Lung microvascular endothelial cell (primary cell): ENCODE data around the gene DTNBP1. TPM values are rescaled to one million over a fixed set of nuclear protein-coding genes. Genes with fewer than 3 reads are reported as not detected.

Source experiments
- DNase-seq, 2 donors: peaks; one replicate each; pipeline versions ENCODE4 v3.0.0 to v3.0.0-alpha.2; 2010; ENCODE audit warnings: low read depth in 2 of 2
- total RNA-seq: library from RNA; depleted of rRNA; stranded (reverse); fragments of >200 nt; gene quantifications from 2 replicates; pipeline ENCODE4 v1.2.1, GENCODE V29; 2014

The DTNBP1 gene
- total RNA-seq, 1 donor from 2014 or later = 9.5 TPM

DNA sequence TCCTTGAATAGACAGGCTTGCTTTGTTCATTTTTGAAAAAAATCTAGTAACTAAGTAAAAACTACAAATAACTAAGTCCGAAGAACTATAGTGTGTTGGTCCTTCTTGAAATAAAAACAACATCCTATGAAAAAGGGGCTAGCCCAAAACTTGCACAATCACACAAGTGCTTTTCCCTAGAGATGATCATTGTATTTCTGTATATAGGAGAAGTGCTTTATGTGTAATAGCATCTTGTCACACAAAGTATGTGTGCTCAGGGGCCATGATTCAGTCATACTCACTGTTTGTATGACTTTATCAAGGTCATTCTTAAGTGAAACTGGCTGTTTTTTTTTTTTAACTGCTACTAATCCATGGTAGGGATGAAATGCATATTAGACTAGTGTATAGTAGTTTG is 179.8 kb downstream of the DTNBP1 start:
- DNase-seq = no peak

DNA sequence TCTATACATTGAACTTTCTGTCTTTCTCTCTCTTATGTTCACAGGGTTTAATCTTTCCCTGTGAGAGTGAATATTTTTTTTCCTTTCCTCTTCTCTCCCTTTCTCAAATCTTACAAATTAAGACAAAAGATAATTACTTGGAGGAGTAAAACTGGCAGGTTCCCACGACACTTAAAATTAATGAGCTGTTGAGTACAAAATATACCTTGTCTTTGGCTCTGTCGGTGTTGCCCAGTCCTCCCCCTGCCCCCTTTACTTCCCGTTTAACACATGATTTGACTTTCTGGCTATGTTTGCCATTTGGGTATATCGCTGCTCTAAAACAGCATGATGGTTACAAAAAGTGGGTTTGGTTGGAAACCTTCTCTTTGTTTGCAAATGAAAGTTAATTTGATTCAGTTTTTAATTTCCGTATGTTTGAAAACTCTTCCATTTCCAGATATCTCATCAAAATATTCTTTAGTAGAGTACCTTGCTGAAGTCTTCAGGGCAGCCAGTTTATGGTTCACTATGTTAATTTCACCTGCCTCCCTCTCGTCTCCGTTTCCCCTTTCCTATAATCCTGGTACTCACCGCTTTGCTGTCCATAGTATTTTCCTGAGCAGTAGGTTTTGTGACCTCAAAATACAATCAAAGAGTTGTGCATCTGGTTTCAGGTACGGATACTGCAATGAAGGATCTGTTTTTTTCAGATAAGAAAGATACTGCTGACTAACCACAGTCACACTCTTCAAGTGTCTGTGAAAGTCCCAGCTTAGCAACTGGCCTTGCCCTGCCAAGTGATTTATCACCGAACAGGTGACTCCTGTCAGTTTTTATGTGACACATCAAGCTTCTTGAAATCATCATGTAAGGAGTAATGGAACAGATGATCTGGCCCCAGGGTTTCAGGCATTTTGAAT is 181.2 kb downstream of the DTNBP1 start:
- DNase-seq = no peak

DNA sequence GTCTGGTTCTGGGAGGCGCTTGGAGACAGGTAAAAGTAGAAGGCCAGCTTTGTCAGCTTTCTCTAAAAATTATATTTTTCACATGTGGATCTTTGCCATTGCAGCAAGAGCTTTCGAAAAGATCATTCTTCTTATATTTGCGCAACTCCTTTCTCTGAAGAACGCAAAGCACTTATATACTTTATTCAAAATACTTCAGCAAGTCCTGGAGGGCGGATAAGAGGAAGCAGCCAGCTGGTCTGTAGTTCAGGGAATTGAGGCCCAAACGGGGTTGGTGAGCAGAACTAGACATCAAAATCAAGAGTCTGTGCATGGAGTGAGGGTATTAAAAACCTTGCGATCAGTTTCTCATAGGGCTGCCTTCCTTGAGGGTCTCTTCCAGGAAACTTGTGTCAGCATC is 182.3 kb downstream of the DTNBP1 start:
- no peak for DNase-seq

DNA sequence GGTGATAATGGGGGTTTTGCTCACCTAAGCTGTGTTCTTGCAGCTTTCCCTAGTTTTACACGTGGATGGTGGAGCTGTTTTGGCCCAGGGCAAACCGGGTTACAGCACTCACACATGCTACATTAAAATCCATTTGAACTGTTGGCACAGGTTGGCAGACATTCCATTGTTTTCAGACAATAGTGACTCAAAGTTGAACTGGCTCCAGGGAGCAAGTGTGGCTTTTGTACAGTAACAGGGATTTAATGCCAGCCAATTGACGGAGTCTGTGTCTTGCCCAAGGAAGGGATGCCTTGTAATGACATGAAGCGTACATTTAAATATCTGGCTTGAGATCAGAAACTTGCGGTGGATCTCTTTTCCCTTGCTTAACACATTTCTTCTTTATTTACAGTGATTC is 183.1 kb downstream of the DTNBP1 start:
- DNase-seq = peak; percentile 35 to 70

DNA sequence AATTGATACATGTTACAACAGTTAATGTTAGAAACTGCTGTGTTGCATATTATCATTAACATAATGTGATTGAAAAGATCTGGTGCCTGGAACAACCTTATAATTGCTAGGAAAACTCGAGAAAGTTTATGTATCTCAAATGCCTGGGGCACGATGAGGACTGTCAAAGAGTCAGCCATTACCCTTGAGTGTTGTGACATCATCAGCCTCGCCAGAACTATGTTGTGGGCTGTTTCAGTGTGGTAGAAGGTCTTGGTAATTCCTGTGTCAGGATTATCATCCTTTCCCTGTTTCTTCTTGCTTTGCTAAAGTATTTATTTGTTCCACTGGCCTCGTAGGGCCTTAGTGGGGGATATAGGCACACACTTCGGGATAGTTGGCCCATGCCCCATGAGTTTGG is 185.1 kb downstream of the DTNBP1 start:
- no peak for DNase-seq

DNA sequence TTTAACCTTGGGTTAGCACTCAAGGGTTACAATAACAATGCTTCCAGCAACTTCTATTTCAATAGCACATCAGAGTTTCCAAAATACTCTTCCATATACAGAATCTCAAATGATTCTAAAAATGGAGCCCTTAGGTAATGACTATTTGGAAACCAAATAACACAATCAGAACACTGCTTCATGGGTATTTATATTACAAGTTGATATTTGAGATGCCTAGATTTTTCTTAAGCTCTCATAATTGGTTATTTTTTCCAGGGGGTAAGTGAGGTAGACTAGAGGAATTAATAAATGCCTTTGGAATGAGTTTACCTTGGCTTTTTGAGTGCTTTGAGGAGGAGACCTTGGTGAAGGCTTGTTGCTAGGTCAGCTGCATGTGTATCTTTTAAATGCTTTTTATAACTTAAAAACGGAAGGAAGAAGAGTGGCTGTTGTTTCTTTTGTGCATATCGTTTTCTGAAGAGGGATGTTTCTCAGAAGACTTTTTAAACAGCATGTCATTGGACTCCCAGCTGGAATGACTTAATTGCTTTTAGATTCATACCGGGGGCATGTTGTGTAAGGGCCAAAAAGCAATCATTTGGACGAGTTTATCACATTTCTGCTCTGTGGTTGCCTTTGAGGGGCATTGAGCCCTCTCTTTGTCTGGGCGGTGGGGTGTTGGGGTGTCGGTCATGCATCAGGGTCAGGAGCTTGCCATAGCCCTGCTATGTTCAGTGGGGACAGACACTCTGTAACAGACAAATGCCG is 186.0 kb downstream of the DTNBP1 start:
- peak in 1 of 2 donors; percentile 72 for DNase-seq

DNA sequence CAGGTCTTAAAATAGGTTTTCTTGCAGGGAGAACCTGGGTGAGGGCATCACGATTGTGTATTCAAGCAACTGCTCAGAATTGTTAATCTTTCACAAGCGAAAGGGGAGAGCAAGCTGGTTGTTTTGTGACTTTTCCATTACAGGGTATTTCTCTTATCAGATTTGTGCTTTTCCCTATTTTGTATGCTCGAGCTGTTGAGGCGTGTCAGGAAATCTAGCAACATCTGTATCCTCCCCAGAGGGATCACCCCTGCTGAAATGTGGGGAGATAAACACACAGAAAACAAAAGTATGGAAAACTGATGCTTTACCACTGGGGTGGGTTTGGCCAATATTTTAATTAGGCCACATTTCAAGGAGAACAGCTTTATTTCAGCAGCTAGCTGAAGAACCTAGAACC is 187.0 kb downstream of the DTNBP1 start:
- peak in 1 of 2 donors; percentile 90 for DNase-seq

DNA sequence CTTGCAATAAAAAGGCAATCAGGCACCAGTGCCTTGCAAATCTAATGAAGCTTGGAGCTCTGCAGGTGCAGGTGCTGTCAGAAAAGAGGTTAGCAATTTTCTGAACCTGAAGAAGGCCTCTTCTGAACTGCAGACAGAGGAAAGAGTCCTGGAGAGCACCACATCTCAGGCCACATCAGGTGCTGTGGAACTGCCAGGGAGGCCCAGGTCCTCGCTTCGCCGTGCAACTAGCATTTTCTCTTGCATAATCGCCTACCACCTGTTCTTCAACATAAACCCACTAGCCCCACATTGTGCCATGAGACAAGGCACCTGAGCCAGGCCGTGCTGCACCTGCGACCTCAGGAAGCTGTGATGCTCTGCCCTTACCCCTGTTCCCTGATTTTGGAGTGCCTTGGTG is 187.6 kb downstream of the DTNBP1 start:
- DNase-seq = peak in 1 of 2 donors; percentile 40

DNA sequence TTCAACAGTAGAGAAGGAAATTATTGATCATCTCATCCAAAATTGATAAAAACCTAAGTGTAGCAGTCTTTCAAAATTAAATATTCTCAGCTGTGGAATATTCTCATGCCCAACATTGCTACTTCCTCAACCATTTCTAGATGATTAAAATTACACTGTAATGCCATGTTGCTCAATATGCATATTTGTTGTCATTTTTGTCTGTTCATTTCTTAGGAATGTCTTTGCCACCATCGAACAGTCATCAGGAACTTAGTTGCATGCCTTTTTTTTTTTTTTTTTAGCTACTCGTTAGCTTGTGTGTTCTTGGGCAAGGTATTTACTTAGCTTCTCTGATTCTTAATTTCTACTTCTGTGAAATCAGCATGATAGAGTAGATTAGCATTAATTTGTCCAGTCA is 188.6 kb downstream of the DTNBP1 start:
- no peak for DNase-seq

DNA sequence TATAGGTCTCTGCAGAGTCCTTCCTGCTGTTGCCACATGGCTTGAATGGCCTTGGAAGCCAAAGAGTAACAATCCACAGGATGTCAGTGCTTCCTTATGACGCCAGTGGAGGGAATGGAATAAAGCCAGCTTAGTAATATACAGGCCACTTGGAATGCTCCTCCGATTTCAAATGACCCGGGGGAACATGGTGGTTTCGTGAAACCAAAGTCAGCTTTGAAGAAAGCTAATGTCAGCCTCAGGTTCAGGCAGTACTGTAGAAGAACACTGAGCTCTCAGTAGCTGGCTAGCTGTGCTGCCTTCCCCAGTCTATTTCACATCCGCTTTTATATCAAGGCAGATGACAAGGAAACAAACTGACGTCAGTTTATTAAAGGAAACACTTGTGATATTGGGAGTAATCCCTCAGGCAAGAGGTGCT is 189.1 kb downstream of the DTNBP1 start:
- DNase-seq = peak; percentile 23 to 72

GRCh38 chr6:15473174-15473573 is 189.7 kb downstream of the DTNBP1 start:
- no peak for DNase-seq
